PC-3 (cell line): ENCODE measurements around the gene PALB2.

Experiments used
- EZH2 ChIP-seq: fragments of 300-600 bp; sonication (generic); IDR thresholded peaks from one replicate; pipeline ENCODE4 v1.6.1; 2017; ENCODE audit warnings: antibody characterized with exemption, mild to moderate bottlenecking, low read length; ENCODE audit not compliant: unreplicated experiment
- TF ChIP-seq, protein P1 (sequence below): fragments of 300-600 bp; sonication (generic); conservative IDR thresholded peaks from 2 replicates; pipeline ENCODE4 v1.5.1; 2017; ENCODE audit warnings: antibody characterized with exemption, low read depth, mild to moderate bottlenecking, low read length

DNA sequence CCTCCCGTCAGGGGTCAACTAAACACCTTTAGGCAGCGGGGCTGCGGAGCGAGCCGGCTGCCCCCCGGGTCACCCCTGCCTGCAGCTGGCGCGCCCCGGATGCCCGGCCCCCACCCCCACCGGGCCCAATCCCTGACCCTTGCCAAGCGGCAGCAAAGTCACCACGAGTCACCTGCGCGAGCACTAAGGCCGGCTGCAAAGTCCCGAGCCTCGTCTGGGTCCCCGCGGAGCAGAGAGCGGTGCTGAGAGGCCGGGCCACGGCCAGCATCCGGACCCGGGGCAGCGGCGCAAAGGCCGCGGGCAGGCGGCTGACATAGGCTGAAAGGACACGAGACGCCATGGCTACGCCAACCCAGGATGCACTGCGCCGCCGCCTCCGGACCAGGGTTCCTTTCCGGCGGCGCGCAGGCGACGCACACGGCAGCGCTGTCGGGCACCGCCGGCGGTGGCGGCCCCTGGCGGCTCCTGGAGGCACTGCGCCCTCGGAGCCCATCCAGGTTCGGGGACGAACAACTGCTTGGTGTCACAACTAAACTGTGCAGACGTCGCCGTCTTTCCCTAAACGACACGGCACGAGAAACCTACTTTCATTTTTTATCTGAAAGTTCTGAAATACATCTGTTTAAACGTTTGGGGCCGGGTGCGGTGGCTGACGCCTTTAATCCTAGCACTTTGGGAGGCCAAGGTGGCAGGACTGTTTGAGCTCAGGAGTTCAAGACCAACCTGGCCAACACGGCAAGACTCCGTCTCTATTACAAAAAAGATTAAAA is 45.0 kb downstream of the PALB2 start, which contains the start of gene NDUFAB1:
- TF ChIP-seq EZH2 = no peak
- TF ChIP-seq, protein P1, sequence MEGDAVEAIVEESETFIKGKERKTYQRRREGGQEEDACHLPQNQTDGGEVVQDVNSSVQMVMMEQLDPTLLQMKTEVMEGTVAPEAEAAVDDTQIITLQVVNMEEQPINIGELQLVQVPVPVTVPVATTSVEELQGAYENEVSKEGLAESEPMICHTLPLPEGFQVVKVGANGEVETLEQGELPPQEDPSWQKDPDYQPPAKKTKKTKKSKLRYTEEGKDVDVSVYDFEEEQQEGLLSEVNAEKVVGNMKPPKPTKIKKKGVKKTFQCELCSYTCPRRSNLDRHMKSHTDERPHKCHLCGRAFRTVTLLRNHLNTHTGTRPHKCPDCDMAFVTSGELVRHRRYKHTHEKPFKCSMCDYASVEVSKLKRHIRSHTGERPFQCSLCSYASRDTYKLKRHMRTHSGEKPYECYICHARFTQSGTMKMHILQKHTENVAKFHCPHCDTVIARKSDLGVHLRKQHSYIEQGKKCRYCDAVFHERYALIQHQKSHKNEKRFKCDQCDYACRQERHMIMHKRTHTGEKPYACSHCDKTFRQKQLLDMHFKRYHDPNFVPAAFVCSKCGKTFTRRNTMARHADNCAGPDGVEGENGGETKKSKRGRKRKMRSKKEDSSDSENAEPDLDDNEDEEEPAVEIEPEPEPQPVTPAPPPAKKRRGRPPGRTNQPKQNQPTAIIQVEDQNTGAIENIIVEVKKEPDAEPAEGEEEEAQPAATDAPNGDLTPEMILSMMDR = peak; percentile 74
